Upper lobe of left lung (tissue), 6 donors: ENCODE results near the gene MRPL9. TPM values are rescaled to one million over a fixed set of nuclear protein-coding genes. Genes with fewer than 3 reads are reported as not detected.

Source experiments
- ATAC-seq, 2 donors: fragments of 200-7000 bp; cut with Tn5 transposase; one replicate each; pipeline ENCODE4 v1.9.1; 2022; ENCODE audit warnings: mild to moderate bottlenecking in 2 of 2, moderate library complexity in 2 of 2; ENCODE audit not compliant: low FRiP score in 2 of 2
- DNase-seq, 2 donors: peaks; one replicate each; pipeline ENCODE4 v3.0.0-alpha.2; 2019 to 2020
- H3K27ac ChIP-seq, 4 donors: fragments of 200-600 bp; sonication (generic); one replicate each; pipeline ENCODE4 v1.5.1; 2016 to 2019
- H3K27me3 ChIP-seq, 4 donors: fragments of 200-600 bp; sonication (generic); one replicate each; pipeline ENCODE4 v1.5.1; 2017 to 2019
- H3K36me3 ChIP-seq, 4 donors: fragments of 200-600 bp; sonication (generic); one replicate each; pipeline ENCODE4 v1.5.1; 2016 to 2019
- H3K4me1 ChIP-seq, 4 donors: fragments of 200-600 bp; sonication (generic); one replicate each; pipeline ENCODE4 v1.5.1; 2018 to 2019
- H3K4me3 ChIP-seq, 4 donors: fragments of 200-600 bp; sonication (generic); one replicate each; pipeline ENCODE4 v1.5.1; 2017 to 2019; ENCODE audit warnings: mild to moderate bottlenecking in 2 of 4, moderate library complexity in 1 of 4
- H3K9me3 ChIP-seq, 4 donors: fragments of 200-600 bp; sonication (generic); one replicate each; pipeline ENCODE4 v1.5.1; 2018 to 2019
- CTCF ChIP-seq, 6 experiments: fragments of 450-650 bp in 4 of 6; fragments of 200-600 bp in 2 of 6; sonication (generic) in 2 of 6; IDR thresholded peaks; one replicate each; pipeline ENCODE4 v1.5.1; 2016 to 2019; ENCODE audit warnings: antibody characterized with exemption in 6 of 6
- EP300 ChIP-seq, 4 donors: sonication (generic); formaldehyde crosslinking; IDR thresholded peaks; one replicate each; pipeline ENCODE4 v1.5.1; 2017; ENCODE audit warnings: antibody characterized with exemption in 4 of 4, control low read depth in 2 of 4
- POLR2A ChIP-seq, 4 donors: fragments of 450-650 bp; IDR thresholded peaks; one replicate each; pipeline ENCODE4 v1.5.1; 2016 to 2017; ENCODE audit warnings: antibody characterized with exemption in 4 of 4, mild to moderate bottlenecking in 2 of 4
- POLR2AphosphoS5 ChIP-seq, 2 donors: sonication (generic); formaldehyde crosslinking; IDR thresholded peaks; one replicate each; pipeline ENCODE4 v1.5.1; 2017; ENCODE audit warnings: antibody characterized with exemption in 2 of 2
- WGBS, 2 donors: methylation state at CpG; one replicate each; pipeline ENCODE4 v1.1.5; 2017 to 2018; 5-methylcytosine and 5-hydroxymethylcytosine counted together
- total RNA-seq, 6 donors: library from RNA; depleted of rRNA in 4 of 6; stranded (reverse); fragments of >200 nt in 4 of 6; gene quantifications; one replicate each; pipeline versions ENCODE4 v1.1.0 to v1.2.1, GENCODE V29; 2016 to 2021
- donor health status: DM: no; HTN: no; CAD: no; lungs with moderate emphysema.
- donor health status: DM: no; HTN: yes; CAD: no; lungs with severe emphysema.

MRPL9 gene
- total RNA-seq, 6 donors from 2014 or later: 27.6 to 94.3 (median 53.2) TPM

GRCh38 chr1:151803164-151803563 is 39.9 kb upstream of the MRPL9 start:
- TF ChIP-seq POLR2A (IDR thresholded peaks at IDR 0.05): no peak
- no peak for TF ChIP-seq POLR2AphosphoS5 (IDR thresholded peaks at IDR 0.05)
- no peak for TF ChIP-seq EP300 (IDR thresholded peaks at IDR 0.05)
- TF ChIP-seq CTCF (IDR thresholded peaks at IDR 0.05): no peak
- H3K4me1 ChIP-seq: no peaks in the 10 kb centered on the region
- H3K27me3 ChIP-seq: no peaks in the 10 kb centered on the region
- H3K4me3 ChIP-seq: no peak overlapping the region
- no peak overlapping the region for H3K27ac ChIP-seq
- H3K9me3 ChIP-seq: no peaks in the 10 kb centered on the region
- H3K36me3 ChIP-seq: no peaks in the 10 kb centered on the region
- ATAC-seq: no peak
- DNase-seq: no peak

- no peak for TF ChIP-seq POLR2AphosphoS5 (IDR thresholded peaks at IDR 0.05)
- no peak for TF ChIP-seq EP300 (IDR thresholded peaks at IDR 0.05)
- TF ChIP-seq POLR2A (IDR thresholded peaks at IDR 0.05): no peak
- no peak for TF ChIP-seq CTCF (IDR thresholded peaks at IDR 0.05)
- no peak overlapping the region for H3K4me3 ChIP-seq
- no peaks in the 10 kb centered on the region for H3K36me3 ChIP-seq
- no peaks in the 10 kb centered on the region for H3K27me3 ChIP-seq
- H3K27ac ChIP-seq: no peak overlapping the region
- 97 to 100% methylated on average over 2 to 3 of the region's 5 CpGs for WGBS, 2 donors
- no peaks in the 10 kb centered on the region for H3K4me1 ChIP-seq
- ATAC-seq (no peak), DNase-seq (peak in 1 of 2 donors; percentile 56)
- H3K9me3 ChIP-seq: no peaks in the 10 kb centered on the region
These were observed 39.1 kb upstream of the MRPL9 start for GRCh38 chr1:151802372-151802771.

GRCh38 chr1:151801846-151802245 is 38.5 kb upstream of the MRPL9 start:
- H3K36me3 ChIP-seq: no peaks in the 10 kb centered on the region
- no peaks in the 10 kb centered on the region for H3K27me3 ChIP-seq
- H3K4me3 ChIP-seq: no peak overlapping the region
- WGBS, 2 donors: 88 to 92% methylated on average over 2 to 7 of the region's 7 CpGs
- H3K4me1 ChIP-seq: no peaks in the 10 kb centered on the region
- TF ChIP-seq POLR2AphosphoS5 (IDR thresholded peaks at IDR 0.05) (no peak), POLR2A (IDR thresholded peaks at IDR 0.05) (no peak), EP300 (IDR thresholded peaks at IDR 0.05) (no peak), CTCF (IDR thresholded peaks at IDR 0.05) (no peak)
- DNase-seq (peak in 1 of 2 donors; percentile 65), ATAC-seq (no peak)
- H3K27ac ChIP-seq: no peak overlapping the region
- no peaks in the 10 kb centered on the region for H3K9me3 ChIP-seq

GRCh38 chr1:151801310-151801820 is 38.1 kb upstream of the MRPL9 start:
- Histone ChIP-seq H3K36me3 (no peaks in the 10 kb centered on the region), H3K9me3 (no peaks in the 10 kb centered on the region), H3K4me1 (no peaks in the 10 kb centered on the region), H3K27me3 (no peaks in the 10 kb centered on the region), H3K27ac (no peak overlapping the region), H3K4me3 (no peak overlapping the region)
- ATAC-seq (no peak), DNase-seq (peak in 1 of 2 donors; percentile 56)
- 82 to 97% methylated on average over 3 to 12 of the region's 12 CpGs for WGBS, 2 donors
- no peak for TF ChIP-seq CTCF (IDR thresholded peaks at IDR 0.05)
- no peak for TF ChIP-seq EP300 (IDR thresholded peaks at IDR 0.05)
- no peak for TF ChIP-seq POLR2AphosphoS5 (IDR thresholded peaks at IDR 0.05)
- no peak for TF ChIP-seq POLR2A (IDR thresholded peaks at IDR 0.05)

- no peak for DNase-seq
- WGBS, 2 donors: 65 to 81% methylated on average over 5 to 8 of the region's 8 CpGs
These were observed 37.5 kb upstream of the MRPL9 start for GRCh38 chr1:151800830-151801229.

More at GRCh38 chr1:151800830-151801229, 37.5 kb upstream of the MRPL9 start:
- Histone ChIP-seq H3K27me3 (no peaks in the 10 kb centered on the region), H3K27ac (no peak overlapping the region), H3K4me1 (no peaks in the 10 kb centered on the region), H3K4me3 (no peak overlapping the region), H3K36me3 (no peaks in the 10 kb centered on the region), H3K9me3 (no peaks in the 10 kb centered on the region)
- no peak for TF ChIP-seq POLR2AphosphoS5 (IDR thresholded peaks at IDR 0.05)
- TF ChIP-seq EP300 (IDR thresholded peaks at IDR 0.05): no peak
- no peak for TF ChIP-seq POLR2A (IDR thresholded peaks at IDR 0.05)
- no peak for ATAC-seq
